ENCODE results near the gene HOTAIR.

HOTAIR gene

DNA sequence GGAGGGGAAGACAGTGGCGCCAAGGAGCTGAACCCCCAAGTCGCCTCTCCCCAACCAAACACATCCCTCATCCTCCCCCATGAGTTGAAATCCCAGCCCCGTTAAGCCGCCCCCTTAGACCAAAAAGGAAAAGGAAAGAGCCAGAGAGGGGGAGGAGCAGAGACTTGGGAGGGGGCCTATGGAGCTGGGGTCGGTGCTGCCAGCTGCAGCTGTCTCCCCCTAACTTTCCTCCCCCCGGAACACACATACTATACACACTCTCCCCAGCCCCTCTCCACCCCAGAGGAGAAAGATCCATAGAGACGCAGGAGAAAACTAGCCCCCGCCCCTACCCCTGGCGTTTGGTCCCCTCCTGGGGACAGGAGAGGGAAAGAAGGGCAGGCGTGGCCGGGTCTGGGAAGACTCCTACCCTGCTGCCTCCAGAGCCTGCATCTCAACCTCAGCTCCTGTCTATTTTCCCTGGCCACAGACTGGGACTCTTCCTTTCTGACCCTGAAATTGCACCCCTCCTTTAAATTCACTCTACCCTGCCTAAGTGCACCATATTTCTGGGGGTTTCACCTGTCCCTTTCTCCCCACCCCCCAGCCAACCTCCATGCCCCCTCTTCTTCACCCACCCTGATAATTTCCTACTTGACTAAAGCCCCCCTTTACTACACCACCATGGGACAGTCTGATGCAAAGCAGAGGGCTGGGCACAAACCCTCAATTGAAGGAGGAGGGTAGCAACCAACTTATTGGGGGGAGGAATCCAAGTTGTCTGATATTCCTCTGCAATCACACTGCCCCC is 23.6 kb upstream of the HOTAIR start:
- no peak for DNase-seq

- DNase-seq: no peak
These were observed 22.7 kb upstream of the HOTAIR start for GRCh38 chr12:53997204-53998109.

- DNase-seq: no peak
These were observed 21.8 kb upstream of the HOTAIR start for GRCh38 chr12:53996240-53997203.

DNA sequence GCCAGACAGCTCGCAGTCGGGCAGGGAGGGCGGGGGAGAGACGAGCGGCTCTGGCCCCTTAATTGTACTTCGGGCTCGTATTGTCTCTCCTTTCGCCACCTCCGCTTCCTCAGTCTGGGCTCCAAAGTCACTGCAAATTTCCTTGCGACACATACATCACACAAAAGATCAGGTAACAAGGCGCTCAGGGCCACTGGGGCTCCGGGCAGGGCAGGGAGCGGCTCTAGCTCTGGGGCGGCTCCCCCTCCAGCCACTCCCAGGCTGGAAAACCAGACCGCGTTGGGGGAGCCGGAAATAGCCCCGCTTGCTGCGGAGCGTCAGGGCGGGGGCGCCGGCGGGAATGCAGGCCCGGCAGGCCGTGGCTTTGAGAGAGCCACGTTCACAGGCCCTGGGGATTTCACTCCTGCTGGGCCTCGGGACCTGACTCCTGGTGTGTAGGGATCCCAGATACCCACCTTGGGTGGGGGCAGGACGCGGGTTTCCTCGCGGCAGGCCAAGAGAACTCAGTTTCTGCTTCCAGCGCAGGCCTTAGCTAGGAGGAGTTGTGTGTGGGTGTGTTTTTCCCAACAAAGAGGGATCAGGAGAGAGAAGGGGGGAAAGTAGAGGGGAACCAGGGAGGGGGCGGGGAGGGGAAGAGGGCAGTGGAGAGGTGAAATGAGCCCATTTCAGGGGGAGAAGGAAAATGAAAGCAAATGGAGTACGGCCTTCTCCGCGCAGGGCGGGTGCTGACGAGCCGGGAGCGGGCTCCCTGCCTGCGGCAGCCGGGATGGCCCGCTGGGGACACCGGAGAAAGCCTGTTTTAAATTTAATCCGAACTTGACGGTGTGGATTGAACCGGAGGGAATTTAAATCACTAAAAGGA is 20.9 kb upstream of the HOTAIR start:
- peak; percentile 86 for DNase-seq

DNA sequence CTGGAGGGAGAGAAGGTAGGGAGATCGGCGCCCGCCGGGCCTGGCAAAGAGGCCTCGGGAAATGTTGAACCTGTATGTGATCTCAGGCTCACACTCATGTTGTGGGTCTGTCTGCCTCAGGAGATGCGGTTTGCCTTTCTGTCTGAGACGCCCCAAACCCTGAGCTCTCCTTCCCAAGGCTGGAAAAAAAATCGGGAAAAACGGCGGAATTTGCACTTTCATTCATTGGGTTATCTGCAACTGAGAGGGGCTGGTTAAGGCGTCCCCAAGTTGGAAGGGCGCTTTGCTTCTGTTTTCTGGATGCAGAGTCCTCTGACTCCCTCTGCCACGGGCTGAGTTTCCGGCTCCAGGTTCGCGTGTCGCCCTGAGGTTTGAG is 20.2 kb upstream of the HOTAIR start:
- DNase-seq: no peak

DNA sequence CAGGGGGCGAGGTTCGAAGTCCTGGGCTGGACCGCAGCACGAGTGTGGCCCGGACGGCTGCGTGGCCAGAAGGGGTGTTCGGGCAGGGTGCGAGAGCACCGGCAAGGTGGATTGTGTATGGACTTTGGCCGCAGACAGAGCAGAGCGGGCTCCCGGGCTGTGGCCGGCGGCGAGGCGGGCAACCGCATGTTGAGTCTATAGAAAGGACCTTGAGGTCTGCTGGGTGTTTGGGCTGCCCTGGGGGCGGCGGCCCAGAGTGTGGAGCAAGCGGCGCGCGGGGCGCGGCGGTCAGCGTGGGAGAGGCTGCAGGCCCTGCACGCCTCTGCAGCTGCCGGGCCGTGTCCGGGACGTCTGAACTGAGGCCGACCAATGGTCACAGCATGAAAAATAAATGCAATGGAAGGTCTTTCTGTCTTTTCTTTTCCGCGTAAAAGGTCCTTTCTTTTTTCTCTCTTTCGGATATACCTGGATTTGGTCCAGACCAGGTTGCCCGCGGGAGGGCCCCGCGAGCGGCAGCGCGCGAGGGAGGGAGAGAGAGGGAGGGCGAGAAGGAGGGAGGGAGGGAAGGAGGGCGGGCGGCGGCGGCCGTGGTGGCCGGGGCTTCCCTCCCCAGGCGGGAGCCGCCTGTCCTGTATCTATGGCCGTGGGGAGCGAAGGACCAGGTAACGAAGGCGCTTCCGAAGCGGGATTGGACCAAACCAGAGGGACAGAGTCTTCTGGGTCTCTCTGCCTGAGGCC is 19.7 kb upstream of the HOTAIR start:
- no peak for DNase-seq

GRCh38 chr12:53994009-53994263 is 19.2 kb upstream of the HOTAIR start:
- DNase-seq: no peak

- DNase-seq: no peak
These were observed 18.6 kb upstream of the HOTAIR start for GRCh38 chr12:53993162-53994008.

GRCh38 chr12:53992377-53992889 is 17.7 kb upstream of the HOTAIR start:
- no peak for DNase-seq

DNA sequence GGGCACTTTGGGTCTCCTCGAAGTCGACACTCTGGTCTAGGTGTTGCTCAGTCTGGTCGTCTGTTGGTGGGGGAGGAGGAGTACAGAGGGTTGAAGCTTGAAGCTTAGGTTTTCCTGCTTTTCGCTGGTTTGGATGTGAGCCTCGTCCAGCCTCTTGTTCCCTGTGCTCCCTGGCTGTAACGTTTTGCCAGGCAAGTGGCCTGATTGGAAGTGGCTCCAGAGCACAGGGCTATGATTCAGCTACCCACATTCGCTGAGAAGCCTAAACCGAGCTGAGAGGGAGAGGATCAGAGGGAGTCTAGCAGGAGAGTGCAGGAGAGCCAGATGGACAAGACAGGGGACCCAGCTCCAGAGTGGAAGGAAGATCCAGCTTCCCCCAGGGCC is 16.3 kb upstream of the HOTAIR start:
- no peak for DNase-seq

GRCh38 chr12:53990311-53991076 is 15.7 kb upstream of the HOTAIR start:
- DNase-seq: no peak

DNA sequence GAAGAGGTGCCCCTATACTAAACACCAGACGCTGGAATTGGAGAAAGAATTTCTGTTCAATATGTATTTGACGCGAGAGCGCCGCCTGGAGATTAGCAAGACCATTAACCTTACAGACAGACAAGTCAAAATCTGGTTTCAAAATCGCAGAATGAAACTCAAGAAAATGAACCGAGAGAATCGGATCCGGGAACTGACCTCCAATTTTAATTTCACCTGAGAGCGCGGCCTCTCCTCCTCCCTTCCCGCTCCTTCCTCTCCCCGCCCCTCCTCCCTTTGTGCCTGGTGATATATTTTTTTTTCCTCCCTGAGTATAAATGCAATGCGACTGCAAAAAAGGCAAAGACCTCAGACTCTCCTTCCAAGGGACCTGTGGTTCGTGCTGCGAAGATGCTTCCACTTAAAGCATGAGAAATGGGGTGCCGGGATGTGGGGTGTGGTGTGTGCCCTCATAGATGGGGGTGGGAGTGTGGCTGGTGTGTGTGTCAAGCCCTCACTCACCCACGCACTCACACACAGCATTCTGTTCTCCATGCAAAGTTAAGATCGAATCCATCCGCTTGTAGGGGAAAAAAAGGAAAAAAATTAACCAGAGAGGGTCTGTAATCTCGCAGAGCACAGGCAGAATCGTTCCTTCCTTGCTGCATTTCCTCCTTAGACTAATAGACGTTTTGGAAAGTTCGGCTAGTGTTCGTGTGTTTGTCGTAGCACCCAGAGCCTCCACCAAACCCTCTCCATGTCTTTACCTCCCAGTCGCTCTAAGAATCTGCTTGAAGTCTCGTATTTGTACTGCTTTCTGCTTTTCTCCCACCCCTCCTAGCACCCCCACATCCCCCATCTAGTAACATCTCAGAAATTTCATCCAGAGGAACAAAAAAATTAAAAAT is 14.7 kb upstream of the HOTAIR start:
- DNase-seq: peak; percentile 70

- DNase-seq: peak; percentile 40
These were observed 13.9 kb upstream of the HOTAIR start for GRCh38 chr12:53988541-53989226.

DNA sequence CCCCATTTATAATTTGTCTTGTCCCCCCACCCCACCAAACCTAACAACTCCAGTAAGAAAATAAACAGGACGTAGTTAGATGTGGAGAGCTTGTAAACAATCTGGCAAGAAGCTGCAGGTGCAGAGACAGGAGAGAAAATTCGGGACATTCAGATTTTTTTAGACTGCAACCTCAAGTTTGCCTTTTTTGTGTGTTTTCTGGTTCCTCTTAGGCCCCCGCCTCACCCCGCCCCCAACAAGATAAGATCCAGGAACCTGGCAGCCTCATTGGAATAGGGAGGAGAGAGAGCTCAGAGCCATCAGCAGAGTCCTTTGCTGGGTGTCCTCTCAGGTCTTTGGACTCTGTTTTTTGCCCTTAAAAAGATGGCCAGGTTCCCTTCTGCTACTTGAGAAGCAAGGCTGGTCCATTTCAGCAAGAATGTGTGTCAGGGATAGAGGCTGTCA is 13.1 kb upstream of the HOTAIR start:
- DNase-seq: no peak

DNA sequence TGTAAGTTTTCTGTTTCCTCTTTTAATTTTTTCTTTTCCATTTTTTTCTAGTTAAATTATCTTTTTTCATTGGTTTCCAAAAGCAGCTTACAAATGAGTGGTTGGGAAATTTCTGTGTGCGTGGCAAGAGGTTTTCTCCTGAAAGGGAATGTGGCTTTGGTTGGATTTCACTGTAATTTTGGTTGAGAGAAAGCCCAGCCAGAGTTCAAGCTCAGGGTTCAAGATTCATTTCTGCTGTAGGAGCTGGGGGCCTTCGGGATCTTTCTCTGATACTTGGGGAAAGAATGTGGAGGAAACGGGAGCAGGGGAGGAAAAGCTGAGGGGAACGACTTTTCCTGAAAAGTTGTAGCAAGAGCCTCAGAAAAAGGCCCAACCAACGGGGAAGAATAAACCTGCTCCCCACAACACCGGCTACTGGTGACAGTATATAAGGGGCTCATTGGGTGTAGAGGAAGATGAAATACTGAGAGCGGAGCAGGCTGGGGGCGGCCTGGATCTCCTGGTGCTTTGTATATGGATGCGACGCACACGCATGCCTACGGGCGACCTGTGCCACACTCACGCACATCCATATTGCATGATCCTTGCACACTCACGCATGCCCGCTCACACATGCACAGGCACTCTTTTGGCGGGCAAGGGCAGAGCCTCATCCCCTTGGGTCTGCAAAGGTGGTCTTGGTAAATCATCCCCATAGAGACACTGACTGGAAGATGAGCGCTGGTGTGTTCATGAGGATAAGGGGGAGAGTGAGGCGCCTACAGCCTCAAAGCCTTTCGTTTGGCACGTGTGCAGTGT is 12.1 kb upstream of the HOTAIR start:
- no peak for DNase-seq

- no peak for DNase-seq
These were observed 11.4 kb upstream of the HOTAIR start for GRCh38 chr12:53985994-53986685.

Measured in left hindlimb (tissue), 1 donor.